SK-N-SH treated with all-trans-retinoic acid at 6 μM for 48 hours (cell line): Measurements from ENCODE around the gene RBM23.

Source experiments
- ATAC-seq: fragments of 200-7000 bp; cut with Tn5 transposase; 3 replicates; pipeline ENCODE4 v1.9.1; 2020; ENCODE audit warnings: mild to moderate bottlenecking, moderate library complexity
- ARNTL ChIP-seq: fragments of 450-650 bp; formaldehyde crosslinking; IDR thresholded peaks from 2 replicates; pipeline ENCODE4 v1.5.0; 2020; ENCODE audit warnings: low read depth, mild to moderate bottlenecking, moderate library complexity, borderline replicate concordance
- BACH2 ChIP-seq: fragments of 250-450 bp; sonication (Bioruptor Pico); IDR thresholded peaks from 2 replicates; pipeline ENCODE4 v1.9.0; 2021; ENCODE audit warnings: mild to moderate bottlenecking, borderline replicate concordance
- CREB5 ChIP-seq: fragments of 250-450 bp; sonication (Bioruptor Pico); IDR thresholded peaks from 2 replicates; pipeline ENCODE4 v1.5.1; 2020; ENCODE audit warnings: low read depth, mild to moderate bottlenecking, moderate library complexity
- CSRNP3 ChIP-seq: fragments of 250-450 bp; sonication (Bioruptor Pico); IDR thresholded peaks from 2 replicates; pipeline ENCODE4 v1.5.1; 2021; ENCODE audit warnings: mild to moderate bottlenecking, moderate library complexity
- ESRRG ChIP-seq: fragments of 250-450 bp; sonication (Bioruptor Pico); IDR thresholded peaks from 2 replicates; pipeline ENCODE4 v1.6.1; 2021; ENCODE audit warnings: mild to moderate bottlenecking
- GLIS3 ChIP-seq: fragments of 250-450 bp; sonication (Bioruptor Pico); IDR thresholded peaks from 2 replicates; pipeline ENCODE4 v1.5.0; 2020; ENCODE audit warnings: mild to moderate bottlenecking, moderate library complexity
- ISL1 ChIP-seq: fragments of 250-450 bp; sonication (Bioruptor Pico); IDR thresholded peaks from 2 replicates; pipeline ENCODE4 v2.1.2; 2022; ENCODE audit warnings: mild to moderate bottlenecking, moderate library complexity
- OSR1 ChIP-seq: fragments of 250-450 bp; sonication (Bioruptor Pico); IDR thresholded peaks from 2 replicates; pipeline ENCODE4 v1.8.0; 2022; ENCODE audit warnings: moderate library complexity, mild to moderate bottlenecking, inconsistent platforms
- PATZ1 ChIP-seq: fragments of 250-450 bp; sonication (Bioruptor Pico); IDR thresholded peaks from 2 replicates; pipeline ENCODE4 v1.8.0; 2020; ENCODE audit warnings: mild to moderate bottlenecking, moderate library complexity, borderline replicate concordance
- POU6F1 ChIP-seq: fragments of 250-450 bp; sonication (Bioruptor Pico); IDR thresholded peaks from 2 replicates; pipeline ENCODE4 v1.8.0; 2021; ENCODE audit warnings: low read depth, mild to moderate bottlenecking, moderate library complexity, borderline replicate concordance
- RARB ChIP-seq: fragments of 250-450 bp; sonication (Bioruptor Pico); IDR thresholded peaks from 2 replicates; pipeline ENCODE4 v1.8.0; 2021; ENCODE audit warnings: mild to moderate bottlenecking, moderate library complexity
- SNAI2 ChIP-seq: fragments of 250-450 bp; sonication (Bioruptor Pico); IDR thresholded peaks from 2 replicates; pipeline ENCODE4 v1.5.0; 2020; ENCODE audit warnings: mild to moderate bottlenecking, moderate library complexity
- TCF4 ChIP-seq: fragments of 250-450 bp; sonication (Bioruptor Pico); IDR thresholded peaks from 2 replicates; pipeline ENCODE4 v1.8.0; 2021; ENCODE audit warnings: mild to moderate bottlenecking, moderate library complexity, borderline replicate concordance
- TOX ChIP-seq: fragments of 250-450 bp; sonication (Bioruptor Pico); IDR thresholded peaks from 2 replicates; pipeline ENCODE4 v1.8.0; 2021; ENCODE audit warnings: mild to moderate bottlenecking, moderate library complexity, borderline replicate concordance
- TSHZ2 ChIP-seq: fragments of 250-450 bp; sonication (Bioruptor Pico); IDR thresholded peaks from 2 replicates; pipeline ENCODE4 v1.5.0; 2020; ENCODE audit warnings: mild to moderate bottlenecking, moderate library complexity
- ZC3H10 ChIP-seq: fragments of 250-450 bp; sonication (Bioruptor Pico); IDR thresholded peaks from 2 replicates; pipeline ENCODE4 v1.5.1; 2021; ENCODE audit warnings: mild to moderate bottlenecking, moderate library complexity
- ZFP3 ChIP-seq: fragments of 250-450 bp; sonication (Bioruptor Pico); IDR thresholded peaks from 2 replicates; pipeline ENCODE4 v1.5.0; 2020; ENCODE audit warnings: mild to moderate bottlenecking, moderate library complexity
- ZFP30 ChIP-seq: fragments of 450-650 bp; formaldehyde crosslinking; IDR thresholded peaks from 2 replicates; pipeline ENCODE4 v1.5.0; 2022; ENCODE audit warnings: mild to moderate bottlenecking, moderate library complexity
- ZNF565 ChIP-seq: fragments of 450-650 bp; formaldehyde crosslinking; conservative IDR thresholded peaks from 2 replicates; pipeline ENCODE4 v1.5.0; 2020; ENCODE audit warnings: low read depth, mild to moderate bottlenecking, moderate library complexity
- ZNF70 ChIP-seq: fragments of 450-650 bp; formaldehyde crosslinking; IDR thresholded peaks from 2 replicates; pipeline ENCODE4 v1.5.0; 2020; ENCODE audit warnings: mild to moderate bottlenecking, moderate library complexity
- ZNF8 ChIP-seq: fragments of 450-650 bp; formaldehyde crosslinking; IDR thresholded peaks from 2 replicates; pipeline ENCODE4 v1.5.0; 2020; ENCODE audit warnings: mild to moderate bottlenecking, moderate library complexity

RBM23 gene

GRCh38 chr14:22886500-22887259, 32.3 kb downstream of the RBM23 start:
- TF ChIP-seq ZC3H10 (CRISPR knock-in tag) = no peak
- TF ChIP-seq TCF4 = no peak
- TF ChIP-seq ZFP3 (CRISPR knock-in tag) = 0 out of 2 replicates have a peak, but pooled peaks have one; percentile 49
- TF ChIP-seq SNAI2 (CRISPR knock-in tag) = 0 out of 2 replicates have a peak, but pooled peaks have one; percentile 43
- peak; percentile 76 for ATAC-seq

GRCh38 chr14:22885975-22886374, 33.0 kb downstream of the RBM23 start:
- TF ChIP-seq ZNF8 (CRISPR knock-in tag) (no peak), ZNF565 (no peak), ZFP30 (CRISPR knock-in tag) (no peak), TOX (CRISPR knock-in tag) (no peak)
- ATAC-seq = no peak

- no peak for TF ChIP-seq CSRNP3 (CRISPR knock-in tag)
- no peak for TF ChIP-seq ZNF565
- no peak for TF ChIP-seq RARB
- TF ChIP-seq ZFP30 (CRISPR knock-in tag) = no peak
- TF ChIP-seq SNAI2 (CRISPR knock-in tag) = no peak
- no peak for TF ChIP-seq OSR1
- no peak for TF ChIP-seq PATZ1 (CRISPR knock-in tag)
- no peak for TF ChIP-seq ISL1 (CRISPR knock-in tag)
- no peak for TF ChIP-seq ZNF70 (CRISPR knock-in tag)
- TF ChIP-seq POU6F1 (CRISPR knock-in tag) = no peak
- TF ChIP-seq ARNTL (CRISPR knock-in tag) = no peak
- TF ChIP-seq, all 23 proteins: peak for 0
- no peak for ATAC-seq
Measured at GRCh38 chr14:22884738-22885523, 34.0 kb downstream of the RBM23 start.

GRCh38 chr14:22884076-22884737, 34.7 kb downstream of the RBM23 start:
- ATAC-seq = no peak
- TF ChIP-seq SNAI2 (CRISPR knock-in tag) (no peak), TSHZ2 (CRISPR knock-in tag) (no peak), ZFP3 (CRISPR knock-in tag) (no peak), TCF4 (no peak), RARB (no peak), GLIS3 (CRISPR knock-in tag) (no peak), CREB5 (CRISPR knock-in tag) (no peak), ESRRG (no peak), BACH2 (no peak)
- TF ChIP-seq, all 23 proteins: peak for 0
